GM23248 (cell line): ENCODE data around the gene STXBP4.

Experiments used
- EZH2 ChIP-seq: fragments of 200-600 bp; sonication (generic); IDR thresholded peaks from 2 replicates; pipeline ENCODE4 v1.6.1; 2018; ENCODE audit warnings: antibody characterized with exemption, mild to moderate bottlenecking; ENCODE audit not compliant: insufficient read depth, poor library complexity, severe bottlenecking
- EZH2phosphoT487 ChIP-seq: fragments of 200-600 bp; sonication (generic); IDR thresholded peaks from 2 replicates; pipeline ENCODE4 v1.6.1; 2018; ENCODE audit warnings: antibody characterized with exemption, moderate library complexity, mild to moderate bottlenecking, low read depth; ENCODE audit not compliant: insufficient read depth

- TF ChIP-seq EZH2 (no peak), EZH2phosphoT487 (no peak)
These were observed 205.6 kb downstream of the STXBP4 start for GRCh38 chr17:55174133-55174532.
